SIG-M5 treated with dmso at 0.1 percent for 504 hours (cell line): ENCODE data around the gene AASS.
A peak's percentile ranks its signal among the peaks of the same experiment; 100 is the strongest.
"Not testable (repeated sequence)": the region's sequence is repeated elsewhere in the genome, so short reads cannot be mapped to it uniquely, and the experiment has no call there.

Experiments used
- DNase-seq: peaks from one replicate; lab custom pipeline; 2025; ENCODE audit not compliant: unreplicated experiment; lab: John Stamatoyannopoulos, UW

Gene AASS

GRCh38 chr7:122143751-122144711 lies at the start of gene AASS:
Gene AASS, minus strand, starts transcription at chr7:122144249. Its CDS starts 10,523 bp downstream, at chr7:122133726.
- peak; percentile 19 for DNase-seq

DNA sequence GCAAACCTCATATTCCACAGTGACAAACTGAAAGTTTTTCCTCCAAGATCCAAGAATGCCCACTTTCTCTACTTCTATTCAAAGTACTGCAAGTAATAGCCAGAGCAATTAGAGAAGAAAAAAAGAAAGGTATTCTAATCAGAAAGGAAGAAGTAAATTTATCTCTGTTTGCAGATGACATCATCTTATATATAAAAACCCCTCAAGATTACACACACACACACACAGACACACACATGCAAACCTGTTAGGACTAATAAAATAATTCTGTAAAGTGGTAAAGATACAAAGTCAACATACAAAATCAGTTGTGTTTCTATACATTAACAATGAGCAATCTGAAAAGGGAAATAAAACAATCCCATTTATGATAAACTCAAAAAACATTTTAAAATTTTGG lies 44.7 kb upstream of the AASS start:
- no peak for DNase-seq

GRCh38 chr7:122183106-122183505 lies 39.1 kb upstream of the AASS start:
- no peak for DNase-seq

DNA sequence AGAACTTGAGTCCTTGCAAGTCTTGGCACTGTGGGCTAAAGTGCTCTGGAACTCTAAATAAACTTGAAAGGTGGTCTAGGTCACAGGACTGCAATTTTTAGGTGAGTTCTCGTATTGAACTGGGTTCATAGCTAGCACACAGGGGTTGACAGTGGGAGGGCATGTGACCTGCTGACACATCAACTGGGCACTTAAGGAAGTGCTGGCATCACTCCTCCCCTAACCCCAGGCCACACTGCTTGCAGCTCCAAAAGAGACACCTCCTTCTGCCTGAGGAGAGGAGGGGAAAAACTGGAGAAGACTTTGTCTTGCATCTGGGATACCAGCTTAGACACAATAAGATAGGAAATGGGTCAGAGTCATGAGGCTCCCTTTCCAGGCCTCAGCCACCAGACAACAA lies 38.0 kb upstream of the AASS start:
- no peak for DNase-seq

- DNase-seq, result not testable (repeated sequence)
These were observed 28.1 kb upstream of the AASS start for GRCh38 chr7:122172144-122172543.

DNA sequence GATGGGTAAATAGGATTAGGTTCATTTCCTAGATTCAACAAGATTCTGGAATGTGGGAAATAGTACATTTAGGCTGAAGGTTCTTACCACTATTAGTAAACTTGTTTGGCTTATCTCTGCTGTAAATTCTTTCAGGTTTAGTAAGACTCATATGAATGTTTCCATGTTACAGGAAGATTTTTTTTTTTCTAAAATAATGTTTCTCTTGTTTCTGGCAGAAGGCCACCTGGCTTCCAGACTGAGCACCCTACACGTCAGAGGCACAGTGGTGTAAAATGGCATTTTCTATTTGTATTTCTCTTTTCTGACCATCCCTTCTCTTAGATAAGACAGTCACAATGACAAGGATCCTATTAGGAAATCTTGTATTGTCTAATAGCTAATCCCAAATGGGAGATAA lies 22.7 kb upstream of the AASS start:
- peak; percentile 17 for DNase-seq

GRCh38 chr7:122166275-122166674 lies 22.2 kb upstream of the AASS start:
- no peak for DNase-seq

- DNase-seq, result no peak
These were observed 17.6 kb upstream of the AASS start for GRCh38 chr7:122161628-122162027.

DNA sequence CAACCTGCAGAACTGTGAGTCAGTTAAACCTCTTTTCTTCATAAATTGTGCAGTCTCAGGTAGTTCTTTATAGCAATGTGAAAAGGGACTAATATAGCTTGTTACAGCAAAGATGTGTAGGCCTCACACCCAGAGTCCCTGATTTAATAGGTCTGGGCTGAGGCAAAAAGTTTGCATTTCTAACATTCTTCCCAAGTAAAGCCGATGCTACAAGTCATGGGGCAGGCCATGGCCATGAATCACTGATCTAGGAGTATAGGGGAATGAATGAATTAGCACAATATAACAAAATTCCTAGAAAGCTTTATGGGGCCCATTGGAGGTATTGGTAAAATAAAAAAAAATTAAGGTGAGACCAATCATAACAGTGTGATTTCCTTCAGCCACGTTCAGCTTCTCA lies 11.5 kb upstream of the AASS start:
- no peak for DNase-seq

- no peak for DNase-seq
These were observed 4.8 kb upstream of the AASS start for GRCh38 chr7:122148878-122149277.

- DNase-seq, result no peak
These were observed 4.0 kb upstream of the AASS start for GRCh38 chr7:122148081-122148480.

DNA sequence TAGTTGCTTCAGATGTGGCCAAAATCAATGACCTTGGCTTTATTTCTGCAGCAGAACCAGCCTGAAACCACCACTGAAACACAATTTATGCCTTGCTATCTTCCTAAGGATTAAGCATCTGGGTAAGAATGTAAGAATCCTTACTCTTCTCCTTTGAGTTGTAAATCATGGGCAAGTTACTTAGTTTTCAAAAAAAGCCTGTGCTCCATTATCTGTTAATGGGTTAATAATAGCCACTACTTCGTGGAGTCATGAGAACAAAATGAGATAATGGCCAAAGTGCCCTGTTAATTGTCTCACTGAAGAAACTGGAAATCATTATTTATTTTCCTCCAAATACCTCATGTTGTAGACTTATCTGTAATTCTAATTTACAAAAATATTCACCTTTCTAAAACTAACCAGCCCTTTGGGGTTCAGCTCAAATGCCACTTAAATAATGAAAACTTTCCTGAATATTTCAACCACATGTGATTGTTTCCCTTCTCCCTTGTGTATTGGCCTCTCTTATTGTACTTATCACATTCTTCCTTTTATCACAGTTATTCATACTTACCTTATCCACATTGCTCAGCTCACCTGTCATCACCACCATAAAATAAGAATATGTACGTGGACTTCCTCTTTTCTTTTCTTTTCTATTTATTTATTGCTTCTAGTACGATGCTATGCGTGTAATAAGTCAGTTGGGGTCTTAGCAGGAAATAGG lies 2.0 kb upstream of the AASS start:
- no peak for DNase-seq

DNA sequence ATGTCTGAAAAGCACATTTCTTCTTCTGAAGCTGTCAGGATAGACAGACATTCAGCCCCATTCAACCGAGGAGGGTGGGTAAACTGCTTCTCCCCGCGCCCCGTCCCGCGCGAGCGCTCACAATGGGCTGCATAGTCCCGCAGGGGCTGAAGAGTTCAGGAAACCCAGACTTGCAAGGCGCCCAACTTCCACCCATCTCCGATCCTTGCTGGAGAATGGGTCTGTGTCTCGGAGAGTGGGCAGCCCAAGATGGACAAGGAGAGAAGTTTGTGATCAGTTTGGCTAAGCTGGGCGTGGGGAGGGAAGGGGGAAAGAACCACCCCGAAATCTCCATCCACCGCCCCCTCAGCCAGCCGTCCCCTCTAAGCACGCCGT lies 686 bp downstream of the AASS start:
- DNase-seq, result no peak

- no peak for DNase-seq
These were observed 3.1 kb downstream of the AASS start for GRCh38 chr7:122140918-122141317.

DNA sequence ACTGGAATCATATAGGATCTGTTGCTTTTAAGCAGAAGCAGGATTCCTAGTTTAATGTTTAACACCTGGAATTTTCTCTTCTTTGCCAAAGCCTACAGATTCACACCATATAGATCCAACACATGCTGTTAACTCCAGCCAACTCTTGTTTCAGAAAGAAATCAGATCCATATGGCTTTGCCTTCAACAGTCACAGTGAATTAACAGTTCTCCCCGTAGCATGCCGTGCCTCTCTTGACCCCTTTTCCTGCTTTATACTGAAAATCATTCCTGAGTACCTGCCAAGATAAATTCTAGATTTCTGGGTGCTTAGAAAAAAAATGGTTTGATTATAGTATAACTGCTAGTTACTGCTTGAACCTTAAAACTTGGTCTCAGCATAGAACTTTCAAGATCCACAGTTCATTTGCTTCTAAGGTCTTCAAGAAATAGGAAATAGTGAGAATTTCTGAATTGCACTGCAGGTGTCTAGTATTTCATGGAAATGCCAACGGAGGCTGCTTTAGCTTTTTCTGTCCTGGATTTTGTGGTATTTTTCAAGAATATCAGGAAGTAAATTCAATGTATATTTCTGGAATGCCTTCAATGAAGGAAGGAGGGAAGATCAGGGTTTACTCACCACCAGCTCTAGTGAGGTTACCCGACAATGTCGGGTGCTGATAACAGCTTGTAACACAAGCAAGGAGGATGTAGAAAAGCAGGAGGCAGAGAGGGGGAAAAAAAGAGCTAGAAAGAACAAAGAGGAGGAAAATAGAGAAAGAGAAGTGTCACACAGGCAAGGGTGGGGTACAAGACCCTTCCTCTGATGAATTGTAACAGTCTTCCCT lies 6.6 kb downstream of the AASS start:
- no peak for DNase-seq

- DNase-seq, result no peak
These were observed 7.3 kb downstream of the AASS start for GRCh38 chr7:122136639-122137245.

DNA sequence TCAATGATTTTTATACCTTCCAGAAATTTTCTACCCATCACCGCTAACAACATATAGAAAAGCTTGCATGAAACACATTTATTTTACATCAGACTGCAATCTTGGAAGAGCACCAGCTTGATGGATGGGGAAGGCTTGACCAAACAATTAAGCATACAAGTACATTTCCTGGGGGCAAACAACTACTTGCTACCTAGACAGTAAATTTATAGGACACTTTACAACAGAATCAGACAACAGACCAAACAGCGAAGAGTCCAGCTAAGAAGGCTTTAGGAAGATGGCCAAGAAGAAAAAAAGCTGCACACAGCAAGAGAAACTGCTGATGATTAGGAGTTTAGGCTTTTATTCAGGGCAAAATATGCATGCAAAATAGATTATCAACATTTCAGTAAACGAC lies 8.0 kb downstream of the AASS start:
- DNase-seq, result no peak

GRCh38 chr7:122135275-122135674 lies 8.8 kb downstream of the AASS start:
- DNase-seq, result no peak

DNA sequence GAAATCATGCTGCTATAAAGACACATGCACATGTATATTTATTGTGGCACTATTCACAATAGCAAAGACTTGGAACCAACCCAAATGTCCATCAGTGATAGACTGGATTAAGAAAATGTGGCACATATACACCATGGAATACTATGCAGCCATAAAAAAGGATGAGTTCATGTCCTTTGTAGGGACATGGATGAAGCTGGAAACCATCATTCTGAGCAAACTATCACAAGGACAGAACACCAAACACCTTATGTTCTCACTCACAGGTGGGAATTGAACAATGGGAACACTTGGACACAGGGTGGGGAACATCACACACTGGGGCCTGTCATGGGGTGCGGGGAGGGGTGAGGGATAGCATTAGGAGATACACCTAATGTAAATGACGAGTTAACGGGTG lies 9.3 kb downstream of the AASS start:
- DNase-seq, result not testable (repeated sequence)

- no peak for DNase-seq
These were observed 10.6 kb downstream of the AASS start for GRCh38 chr7:122133477-122133876.

DNA sequence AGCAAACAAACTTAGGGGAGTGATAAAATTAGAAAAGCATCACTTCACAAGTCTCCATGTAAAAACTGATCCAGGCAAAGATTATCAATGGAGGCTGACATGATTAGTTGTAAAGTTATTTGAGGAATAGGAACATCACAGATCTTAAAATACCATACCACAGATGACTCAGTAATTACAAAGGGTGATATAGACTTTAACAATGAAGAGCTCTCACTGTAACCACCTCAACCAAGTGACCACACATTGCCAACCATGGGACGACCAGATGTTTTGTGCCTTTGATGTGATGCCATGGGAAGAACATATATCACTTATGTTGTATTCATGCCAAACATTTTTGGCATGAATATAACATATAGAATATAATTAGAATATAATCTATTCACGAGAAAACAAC lies 11.7 kb downstream of the AASS start:
- DNase-seq, result no peak
